H1 (cell line): ENCODE results near the gene GCNA. TPM values are rescaled to one million over a fixed set of nuclear protein-coding genes. Genes with fewer than 3 reads are reported as not detected.

ENCODE experiments used
- BCL11A ChIP-seq, 2 experiments: IDR thresholded peaks; one replicate each; pipeline ENCODE4 v1.6.1; 2011; ENCODE audit warnings: low read depth in 2 of 2, low read length in 2 of 2, mild to moderate bottlenecking in 2 of 2
- CHD2 ChIP-seq: IDR thresholded peaks from 2 replicates; pipeline ENCODE4 v1.6.1; 2012; ENCODE audit warnings: low read length, improper control_type of control experiment
- GABPA ChIP-seq: IDR thresholded peaks from 2 replicates; pipeline ENCODE4 v1.6.1; 2011; ENCODE audit warnings: mild to moderate bottlenecking, low read length, moderate library complexity, borderline replicate concordance; ENCODE audit not compliant: insufficient read depth
- SIN3A ChIP-seq, 2 experiments: IDR thresholded peaks in 1 of 2; conservative IDR thresholded peaks in 1 of 2; 2 replicates each; pipeline ENCODE4 v1.6.1; 2011 to 2012; ENCODE audit warnings: low read length in 2 of 2, improper control_type of control experiment in 1 of 2, low read depth in 1 of 2, mild to moderate bottlenecking in 1 of 2
- SIX5 ChIP-seq: IDR thresholded peaks from 2 replicates; pipeline ENCODE4 v1.6.1; 2011; ENCODE audit warnings: mild to moderate bottlenecking, low read depth, low read length
- SP1 ChIP-seq: IDR thresholded peaks from 2 replicates; pipeline ENCODE4 v1.6.1; 2011; ENCODE audit warnings: low read depth, low read length
- TAF1 ChIP-seq: IDR thresholded peaks from 2 replicates; pipeline ENCODE4 v1.6.1; 2011; ENCODE audit warnings: mild to moderate bottlenecking, low read depth, low read length
- polyA plus RNA-seq, 7 experiments: library from polyadenylated mRNA; depleted of rRNA in 3 of 7; stranded (reverse) in 5 of 7; unstranded in 2 of 7; fragments of >200 nt in 5 of 7; fragments of 200-250 nt in 2 of 7; gene quantifications; 1 replicate in 5 of 7; 2 replicates in 1 of 7; 4 replicates in 1 of 7; pipeline versions ENCODE4 v1.2.1 to v1.2.3, GENCODE V29; 2011 to 2013; ENCODE audit warnings: missing spikeins in 2 of 7, mixed read lengths in 2 of 7
- total RNA-seq: library from RNA; stranded (reverse); fragmentation: NEBNext Ultra II Directional; extraction: Animal tissue kit (Norgen Biotek cat#: 25700); gene quantifications from 2 replicates; pipeline ENCODE4 v1.2.1, GENCODE V29; 2021

Gene GCNA
- total and polyA plus RNA-seq, 2 of the 8 experiments (the other 6 are each of a cell fraction or from before 2014, with no cell fraction given) = 0.41 to 0.95 TPM

GRCh38 chrX:71579990-71580380 lies 1.7 kb downstream of the GCNA start (continued):
- TF ChIP-seq SP1 = no peak
- no peak for TF ChIP-seq SIN3A (conservative IDR thresholded peaks at IDR 0.05 in 1 of 2, IDR thresholded peaks at IDR 0.05 in 1 of 2; ENCODE audit: low read depth in 1 of 2, low read length in 2 of 2)
- no peak for TF ChIP-seq BCL11A (IDR thresholded peaks at IDR 0.05; ENCODE audit: low read depth in 2 of 2, low read length in 2 of 2)
- TF ChIP-seq CHD2 = no peak
- no peak for TF ChIP-seq GABPA
- no peak for TF ChIP-seq TAF1
- TF ChIP-seq SIX5 = no peak
